Right atrium auricular region (tissue), 2 donors: ENCODE data around the gene GRM4. TPM values are rescaled to one million over a fixed set of nuclear protein-coding genes. Genes with fewer than 3 reads are reported as not detected.

Experiments used
- DNase-seq: peaks from one replicate; pipeline ENCODE4 v3.0.0-alpha.2; 2019; ENCODE audit warnings: low spot score
- H3K27ac ChIP-seq, 2 donors: fragments of 200-600 bp; sonication (generic); 1 replicate in 1 of 2; 2 replicates in 1 of 2; pipeline ENCODE4 v1.5.1; 2016 to 2019
- H3K27me3 ChIP-seq, 2 donors: fragments of 200-600 bp; sonication (generic); one replicate each; pipeline versions ENCODE4 v1.5.1 to v1.6.0; 2017 to 2019
- H3K36me3 ChIP-seq: fragments of 200-600 bp; sonication (generic); one replicate; pipeline ENCODE4 v1.5.1; 2016
- H3K4me1 ChIP-seq, 2 donors: fragments of 200-600 bp; sonication (generic); one replicate each; pipeline versions ENCODE4 v1.5.1 to v1.6.0; 2017 to 2019
- H3K4me3 ChIP-seq, 2 donors: fragments of 200-600 bp; sonication (generic); 1 replicate in 1 of 2; 2 replicates in 1 of 2; pipeline ENCODE4 v1.5.1; 2017 to 2019; ENCODE audit warnings: mild to moderate bottlenecking in 1 of 2, moderate library complexity in 1 of 2
- H3K9me3 ChIP-seq, 2 donors: fragments of 200-600 bp; sonication (generic); one replicate each; pipeline ENCODE4 v1.5.1; 2019
- total RNA-seq, 2 donors: library from RNA; depleted of rRNA; stranded (reverse); fragments of >200 nt; gene quantifications; one replicate each; pipeline ENCODE4 v1.1.0, GENCODE V29; 2016
- TF ChIP-seq, protein P1 (sequence below), 2 donors: fragments of 200-600 bp; sonication (generic); IDR thresholded peaks; one replicate each; pipeline ENCODE4 v1.5.1; 2019; ENCODE audit warnings: antibody characterized with exemption in 2 of 2

GRM4 gene
- total RNA-seq, 2 donors from 2014 or later: not detected

DNA sequence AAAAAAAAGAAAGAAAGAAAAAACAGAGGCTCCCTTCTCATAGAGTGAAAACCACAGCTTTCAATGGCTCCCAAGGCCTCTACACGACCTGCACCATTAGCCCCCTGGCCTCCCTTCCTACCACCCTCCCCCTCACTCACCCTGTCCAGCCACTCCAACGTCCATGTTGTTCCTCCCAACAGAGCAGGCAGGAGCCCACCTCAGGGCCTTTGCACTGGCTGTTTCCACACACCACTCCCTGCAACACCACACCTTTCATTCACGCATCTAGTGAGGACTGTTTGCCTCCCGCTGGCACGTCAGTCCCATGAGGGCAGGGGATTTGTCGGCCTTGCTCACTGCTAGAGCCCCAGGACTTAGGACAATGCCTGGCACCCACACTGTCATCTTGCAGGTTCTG is 39.5 kb downstream of the GRM4 start:
- no peak for DNase-seq
- no peak overlapping the region for H3K4me3 ChIP-seq
- TF ChIP-seq, protein P1, sequence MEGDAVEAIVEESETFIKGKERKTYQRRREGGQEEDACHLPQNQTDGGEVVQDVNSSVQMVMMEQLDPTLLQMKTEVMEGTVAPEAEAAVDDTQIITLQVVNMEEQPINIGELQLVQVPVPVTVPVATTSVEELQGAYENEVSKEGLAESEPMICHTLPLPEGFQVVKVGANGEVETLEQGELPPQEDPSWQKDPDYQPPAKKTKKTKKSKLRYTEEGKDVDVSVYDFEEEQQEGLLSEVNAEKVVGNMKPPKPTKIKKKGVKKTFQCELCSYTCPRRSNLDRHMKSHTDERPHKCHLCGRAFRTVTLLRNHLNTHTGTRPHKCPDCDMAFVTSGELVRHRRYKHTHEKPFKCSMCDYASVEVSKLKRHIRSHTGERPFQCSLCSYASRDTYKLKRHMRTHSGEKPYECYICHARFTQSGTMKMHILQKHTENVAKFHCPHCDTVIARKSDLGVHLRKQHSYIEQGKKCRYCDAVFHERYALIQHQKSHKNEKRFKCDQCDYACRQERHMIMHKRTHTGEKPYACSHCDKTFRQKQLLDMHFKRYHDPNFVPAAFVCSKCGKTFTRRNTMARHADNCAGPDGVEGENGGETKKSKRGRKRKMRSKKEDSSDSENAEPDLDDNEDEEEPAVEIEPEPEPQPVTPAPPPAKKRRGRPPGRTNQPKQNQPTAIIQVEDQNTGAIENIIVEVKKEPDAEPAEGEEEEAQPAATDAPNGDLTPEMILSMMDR (IDR thresholded peaks at IDR 0.05): no peak
- no peaks in the 10 kb centered on the region for H3K27me3 ChIP-seq
- no peaks in the 10 kb centered on the region for H3K36me3 ChIP-seq
- no peaks in the 10 kb centered on the region for H3K9me3 ChIP-seq
- no peak overlapping the region for H3K27ac ChIP-seq
- no peaks in the 10 kb centered on the region for H3K4me1 ChIP-seq

DNA sequence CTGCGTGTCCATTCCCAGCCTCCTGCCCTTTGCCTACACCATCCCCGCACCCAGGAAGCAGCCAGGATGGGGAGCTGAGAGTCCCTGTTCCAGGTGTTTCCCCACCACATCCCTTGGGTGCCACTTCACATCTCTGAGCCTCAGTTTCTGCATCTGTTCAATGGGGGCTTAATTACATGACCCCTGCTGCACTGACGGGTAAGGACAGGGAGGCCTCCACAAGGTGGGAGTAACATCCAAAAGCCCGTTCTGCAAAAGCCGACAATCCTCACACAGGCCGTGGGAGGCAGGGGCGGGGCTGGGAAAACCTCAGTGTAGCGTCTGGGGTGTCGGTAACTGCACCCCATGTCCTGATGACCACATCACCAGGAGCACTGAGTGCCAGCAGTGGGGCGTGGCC is 41.3 kb downstream of the GRM4 start:
- no peak for DNase-seq
- TF ChIP-seq, protein P1 (IDR thresholded peaks at IDR 0.05): no peak
- Histone ChIP-seq H3K4me3 (no peak overlapping the region), H3K36me3 (no peaks in the 10 kb centered on the region), H3K4me1 (no peaks in the 10 kb centered on the region), H3K27ac (no peak overlapping the region), H3K27me3 (no peaks in the 10 kb centered on the region), H3K9me3 (no peaks in the 10 kb centered on the region)

DNA sequence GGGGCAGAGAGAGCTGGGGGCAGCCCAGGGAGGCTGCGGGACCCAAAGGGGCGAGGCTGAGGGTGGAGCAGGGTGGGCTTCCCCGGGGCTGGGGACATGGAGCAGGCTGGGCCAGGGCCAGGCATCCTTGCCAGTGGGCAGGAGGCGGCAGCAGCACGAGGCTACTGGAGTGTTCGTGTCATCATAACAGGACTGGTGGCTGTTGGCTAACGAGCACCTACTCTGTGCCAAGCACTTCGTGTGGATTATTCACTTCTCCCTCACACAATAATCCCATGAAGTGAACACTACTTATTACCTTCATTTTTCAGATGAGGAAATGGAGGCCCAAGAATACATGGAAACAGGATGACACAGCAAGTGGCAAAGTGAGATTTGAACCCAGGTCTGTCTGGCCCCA is 41.7 kb downstream of the GRM4 start:
- TF ChIP-seq, protein P1 (IDR thresholded peaks at IDR 0.05): no peak
- Histone ChIP-seq H3K36me3 (no peaks in the 10 kb centered on the region), H3K4me1 (no peaks in the 10 kb centered on the region), H3K4me3 (no peak overlapping the region), H3K27ac (no peak overlapping the region), H3K27me3 (no peaks in the 10 kb centered on the region), H3K9me3 (no peaks in the 10 kb centered on the region)
- no peak for DNase-seq

DNA sequence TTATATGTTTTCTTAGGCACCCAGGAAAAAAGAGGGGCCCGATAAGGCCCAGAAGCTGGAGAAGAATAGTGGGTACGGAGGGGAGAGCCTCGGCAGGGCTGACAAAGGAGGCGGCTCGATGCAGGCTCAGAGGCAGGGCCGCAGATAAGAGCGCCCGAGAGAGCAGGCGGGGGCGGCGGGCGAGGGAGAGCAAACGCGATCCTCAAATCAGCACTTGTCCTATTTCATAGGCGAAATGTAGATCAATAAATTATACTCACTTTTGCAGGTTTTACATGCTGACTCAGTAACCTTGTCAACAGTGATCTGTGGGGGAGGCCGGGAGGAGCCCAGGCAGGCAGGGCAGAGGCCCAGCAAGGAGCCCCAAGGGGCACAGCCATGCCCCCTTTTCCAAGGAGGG is 42.6 kb downstream of the GRM4 start:
- H3K27ac ChIP-seq: no peak overlapping the region
- H3K27me3 ChIP-seq: no peaks in the 10 kb centered on the region
- H3K4me3 ChIP-seq: no peak overlapping the region
- H3K4me1 ChIP-seq: no peaks in the 10 kb centered on the region
- DNase-seq: no peak
- H3K9me3 ChIP-seq: no peaks in the 10 kb centered on the region
- TF ChIP-seq, protein P1 (IDR thresholded peaks at IDR 0.05): no peak
- no peaks in the 10 kb centered on the region for H3K36me3 ChIP-seq

DNA sequence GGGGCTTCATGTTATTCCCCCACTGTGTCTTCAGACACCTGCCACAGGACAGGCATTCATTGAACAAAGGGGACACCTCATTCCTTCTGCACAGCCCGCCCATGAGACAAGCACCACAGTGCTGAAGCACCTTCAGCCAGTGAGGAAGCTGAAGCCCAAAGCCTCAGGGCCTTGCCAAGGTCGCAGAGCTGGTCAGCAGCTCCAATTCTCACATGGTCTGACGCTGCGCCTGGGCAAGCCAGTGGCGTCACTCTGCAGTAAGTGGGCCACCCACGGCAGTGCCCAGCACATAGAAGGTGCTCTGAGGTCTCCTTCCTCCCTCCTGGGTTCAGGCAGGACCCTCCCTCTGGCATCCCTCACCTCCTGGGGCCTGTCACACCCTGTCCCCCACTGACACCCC is 43.2 kb downstream of the GRM4 start:
- H3K4me3 ChIP-seq: no peak overlapping the region
- no peaks in the 10 kb centered on the region for H3K36me3 ChIP-seq
- H3K9me3 ChIP-seq: no peaks in the 10 kb centered on the region
- H3K27ac ChIP-seq: no peak overlapping the region
- no peaks in the 10 kb centered on the region for H3K4me1 ChIP-seq
- DNase-seq: no peak
- H3K27me3 ChIP-seq: no peaks in the 10 kb centered on the region
- TF ChIP-seq, protein P1 (IDR thresholded peaks at IDR 0.05): no peak

DNA sequence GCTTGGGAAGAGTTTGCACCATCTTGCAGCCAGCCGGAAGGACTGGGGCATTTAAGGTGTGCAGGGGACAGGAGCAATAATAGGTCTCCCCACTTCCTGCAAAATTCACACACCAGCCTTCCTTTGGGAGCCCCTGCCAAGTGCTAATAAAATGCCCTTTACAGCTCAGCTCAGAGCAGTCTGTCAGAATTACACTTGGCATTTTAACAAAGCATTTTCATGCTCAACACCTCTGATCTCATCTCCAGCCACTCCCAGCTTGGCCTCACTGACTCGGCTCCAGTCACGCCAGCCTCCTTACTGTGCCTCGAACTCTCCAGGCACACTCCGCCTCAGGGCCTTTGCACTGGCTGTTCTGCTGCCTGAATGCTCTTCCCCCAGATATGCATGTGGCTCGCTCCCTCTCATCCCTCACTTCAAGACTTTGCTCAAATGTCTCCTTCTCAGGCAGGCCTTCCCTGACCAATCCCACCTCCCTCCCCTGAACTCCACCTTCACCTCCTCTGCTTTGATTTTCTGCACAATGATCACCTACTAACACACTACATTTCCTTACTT is 43.7 kb downstream of the GRM4 start:
- TF ChIP-seq, protein P1 (IDR thresholded peaks at IDR 0.05): no peak
- no peaks in the 10 kb centered on the region for H3K27me3 ChIP-seq
- no peaks in the 10 kb centered on the region for H3K36me3 ChIP-seq
- H3K9me3 ChIP-seq: no peaks in the 10 kb centered on the region
- H3K4me3 ChIP-seq: no peak overlapping the region
- H3K27ac ChIP-seq: no peak overlapping the region
- H3K4me1 ChIP-seq: no peaks in the 10 kb centered on the region
- no peak for DNase-seq
